Effector memory CD4-positive, alpha-beta T cell (primary cell): ENCODE measurements around the gene BBS9.
"Not testable (repeated sequence)": the region's sequence is repeated elsewhere in the genome, so short reads cannot be mapped to it uniquely, and the experiment has no call there.

Experiments
- DNase-seq, 3 donors: peaks; one replicate each; pipeline ENCODE4 v3.0.0-alpha.2; 2020
- H3K27ac ChIP-seq: 2 replicates; pipeline ENCODE4 v1.7.0; 2013; ENCODE audit warnings: mild to moderate bottlenecking, low read length, moderate library complexity; ENCODE audit not compliant: insufficient read depth, poor library complexity, severe bottlenecking
- H3K27me3 ChIP-seq: replicated peaks from 2 replicates; pipeline ENCODE4 v1.7.0; 2013; ENCODE audit warnings: mild to moderate bottlenecking, low read length; ENCODE audit not compliant: insufficient read depth, control insufficient read depth, poor library complexity, severe bottlenecking
- H3K36me3 ChIP-seq: 2 replicates; pipeline ENCODE4 v1.7.0; 2013; ENCODE audit warnings: mild to moderate bottlenecking, low read length, moderate library complexity; ENCODE audit not compliant: control insufficient read depth, insufficient read depth
- H3K4me1 ChIP-seq: 2 replicates; pipeline ENCODE4 v1.7.0; 2013; ENCODE audit warnings: low read length, mild to moderate bottlenecking; ENCODE audit not compliant: control insufficient read depth, insufficient read depth, poor library complexity, severe bottlenecking
- H3K4me3 ChIP-seq: 2 replicates; pipeline ENCODE4 v1.7.0; 2013; ENCODE audit warnings: low read length, low read depth, mild to moderate bottlenecking; ENCODE audit not compliant: insufficient read depth, poor library complexity, severe bottlenecking
- H3K9me3 ChIP-seq: 2 replicates; pipeline ENCODE4 v1.7.0; 2013; ENCODE audit warnings: mild to moderate bottlenecking, low read length, moderate library complexity; ENCODE audit not compliant: control insufficient read depth
- total RNA-seq, 3 donors: gene quantifications; one replicate each; lab custom pipeline; 2026; lab: John Stamatoyannopoulos, UW

The BBS9 gene
- total RNA-seq, result 28.4 to 42.0 (median 35.5) reads per million in 3 donors

DNA sequence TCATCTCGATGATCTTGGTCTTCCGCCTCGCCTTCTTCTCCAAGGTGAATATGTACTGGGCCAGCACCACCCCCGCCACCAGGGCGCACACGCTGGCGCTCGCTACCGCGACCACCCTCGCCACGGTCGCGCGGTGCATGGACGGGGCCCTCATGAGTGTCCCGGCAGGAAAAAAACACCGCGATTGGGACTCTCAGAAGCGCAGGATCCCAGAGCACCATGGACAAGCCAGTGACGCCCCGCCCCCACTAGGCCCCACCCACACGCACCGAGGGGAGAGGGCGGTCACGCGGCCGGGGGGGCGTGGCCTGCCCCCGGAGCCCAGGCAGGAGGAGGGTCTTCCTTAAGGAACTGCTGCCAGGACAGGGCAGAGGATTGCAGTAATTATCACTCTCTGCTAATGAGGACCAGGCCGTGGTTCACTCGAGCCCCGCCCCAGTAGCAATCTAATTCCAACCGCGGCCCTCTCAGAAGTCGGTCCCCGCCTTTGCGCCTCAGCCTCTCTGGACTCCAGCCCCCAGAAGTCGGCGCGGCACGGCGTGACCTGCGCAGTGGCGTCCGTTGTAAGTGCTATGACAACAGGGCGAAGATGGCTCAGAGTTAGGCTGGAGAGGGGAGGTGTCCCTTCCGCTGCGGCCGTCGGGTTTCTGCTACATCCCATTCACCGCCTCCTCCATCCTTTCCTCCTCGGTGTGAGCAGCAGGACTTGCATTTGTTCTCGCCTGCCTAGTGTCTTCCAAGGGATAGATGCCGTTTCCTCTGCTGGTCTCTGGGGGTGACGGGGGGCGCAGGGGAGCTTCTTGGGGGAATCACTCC lies at the start of gene BBS9:
Gene BBS9 (plus strand): TSS at position 575 of the 816 bp plus-strand sequence. CDS start 16,689 bp downstream, outside the sequence.
- Histone ChIP-seq H3K27ac (peak within 1 kb of the TSS; percentile 79), H3K4me1 (peaks cover 13% of the 10 kb centered on the region), H3K9me3 (no peaks in the 10 kb centered on the region), H3K27me3 (no peaks in the 10 kb centered on the region), H3K4me3 (peak within 1 kb of the TSS; percentile 94), H3K36me3 (no peaks in the 10 kb centered on the region)
- DNase-seq, result peak; percentile 75 to 86 (median 85)

DNA sequence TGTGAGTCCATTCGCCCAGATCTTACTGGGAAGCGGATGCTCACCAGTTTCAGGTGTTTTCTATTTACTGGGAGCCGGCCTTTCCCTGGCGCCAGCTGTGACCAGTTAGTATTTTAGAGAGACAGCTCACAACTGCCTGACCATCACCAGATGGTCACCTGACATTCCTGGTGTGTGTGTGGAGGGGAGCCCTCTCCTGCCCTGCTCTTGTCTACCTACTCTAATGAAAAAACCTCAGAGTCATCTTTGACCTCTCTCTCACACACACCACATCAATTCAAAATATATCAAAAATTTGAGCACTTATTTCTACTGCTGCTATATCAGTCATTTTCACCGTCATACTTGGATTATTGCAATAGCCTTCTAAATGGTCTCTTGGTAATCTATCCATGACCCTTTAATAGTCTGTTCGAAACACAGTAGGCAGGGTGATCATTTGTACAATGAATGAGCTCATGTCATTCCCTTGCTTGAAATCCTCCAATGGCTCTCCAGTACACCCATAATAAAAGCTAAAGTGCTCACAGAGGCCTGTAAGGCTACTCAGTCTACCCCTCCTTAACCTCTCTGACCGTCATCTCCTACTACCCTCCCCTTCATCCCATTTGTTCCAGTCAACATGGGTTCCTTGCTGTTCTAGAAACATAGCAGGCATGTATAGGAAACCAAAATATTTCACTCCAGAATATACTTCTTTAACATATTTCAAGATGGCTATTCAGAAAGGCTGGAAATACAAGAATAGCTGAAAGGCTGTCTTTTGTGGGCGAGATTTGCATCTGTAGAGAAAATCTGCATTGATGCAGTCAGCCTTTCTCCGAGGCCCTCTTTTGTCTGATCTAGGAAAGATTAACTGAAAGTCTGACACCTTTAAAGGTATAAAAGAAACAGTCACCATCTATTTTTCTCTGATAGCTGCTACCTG lies 49.3 kb upstream of the BBS9 start:
- Histone ChIP-seq H3K9me3 (no peaks in the 10 kb centered on the region), H3K27ac (no peak overlapping the region), H3K27me3 (no peaks in the 10 kb centered on the region), H3K4me1 (peaks cover 15% of the 10 kb centered on the region), H3K36me3 (no peaks in the 10 kb centered on the region), H3K4me3 (no peak overlapping the region)
- no peak for DNase-seq

DNA sequence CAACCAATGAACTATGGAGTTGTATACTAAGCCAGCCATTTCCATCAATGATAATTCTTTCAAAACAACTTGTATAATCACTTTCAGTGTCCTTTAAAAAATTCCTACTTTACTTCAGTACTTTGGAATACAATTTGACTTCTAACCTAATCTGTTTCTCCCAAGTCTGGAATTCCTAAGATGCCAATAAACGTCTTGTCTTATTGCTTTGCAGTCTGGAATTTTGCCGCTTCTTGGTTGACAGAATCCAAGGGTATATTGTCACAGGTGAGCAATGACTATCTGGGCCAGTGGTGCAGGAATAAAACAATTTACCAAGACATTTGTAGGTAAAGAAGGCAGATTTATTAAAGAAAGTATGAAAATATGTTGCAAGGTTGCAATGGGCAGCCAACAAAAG lies 42.0 kb upstream of the BBS9 start:
- no peak for DNase-seq
- no peaks in the 10 kb centered on the region for H3K4me1 ChIP-seq
- H3K4me3 ChIP-seq, result no peak overlapping the region
- no peaks in the 10 kb centered on the region for H3K36me3 ChIP-seq
- no peaks in the 10 kb centered on the region for H3K9me3 ChIP-seq
- H3K27me3 ChIP-seq, result no peaks in the 10 kb centered on the region
- no peak overlapping the region for H3K27ac ChIP-seq

DNA sequence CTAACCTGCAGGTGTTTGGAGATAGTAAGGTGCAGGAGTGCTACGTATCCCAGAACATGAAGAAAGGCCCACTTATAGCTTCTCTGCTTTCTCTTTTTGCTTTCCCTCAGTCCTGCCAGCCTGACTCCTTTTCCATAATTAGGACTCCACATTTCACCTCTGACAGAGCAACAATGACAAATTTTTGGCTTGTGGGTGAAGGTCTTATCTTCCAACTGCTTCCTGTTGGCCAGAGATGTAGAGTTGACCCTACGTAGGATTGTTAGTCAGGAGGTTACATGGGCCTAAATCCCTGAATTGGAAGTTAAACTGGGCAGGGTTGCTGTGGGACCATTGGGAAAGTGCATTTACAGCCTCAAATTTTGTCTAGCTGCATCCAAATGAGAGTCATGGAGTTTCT lies 41.5 kb upstream of the BBS9 start:
- no peak for DNase-seq
- H3K36me3 ChIP-seq, result no peaks in the 10 kb centered on the region

DNA sequence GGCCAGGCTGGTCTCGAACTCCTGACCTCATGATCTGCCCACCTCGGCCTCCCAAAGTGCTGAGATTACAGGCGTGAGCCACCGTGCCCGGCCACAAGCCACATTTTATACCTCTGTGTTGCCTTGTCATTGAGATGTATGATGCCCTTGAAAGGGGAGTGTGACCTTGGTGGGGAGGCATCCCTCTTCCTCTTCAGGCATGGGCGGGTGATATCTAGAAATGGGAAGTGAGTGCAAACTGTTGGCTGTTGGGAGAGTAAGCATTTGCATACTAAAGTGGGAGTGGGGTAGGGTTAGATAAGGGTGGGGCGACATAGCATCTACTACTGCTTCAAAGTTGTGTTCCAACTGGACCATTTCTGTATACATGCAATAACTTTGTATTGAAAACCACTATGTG lies 40.2 kb upstream of the BBS9 start:
- Histone ChIP-seq H3K9me3 (no peaks in the 10 kb centered on the region), H3K27me3 (no peaks in the 10 kb centered on the region), H3K36me3 (peaks cover 1% of the 10 kb centered on the region), H3K4me3 (no peak overlapping the region), H3K27ac (no peak overlapping the region), H3K4me1 (no peaks in the 10 kb centered on the region)
- DNase-seq, result no peak

More for the DNA sequence above, 41.5 kb upstream of the BBS9 start:
- Histone ChIP-seq H3K9me3 (no peaks in the 10 kb centered on the region), H3K27ac (no peak overlapping the region), H3K27me3 (no peaks in the 10 kb centered on the region), H3K4me3 (no peak overlapping the region), H3K4me1 (no peaks in the 10 kb centered on the region)

DNA sequence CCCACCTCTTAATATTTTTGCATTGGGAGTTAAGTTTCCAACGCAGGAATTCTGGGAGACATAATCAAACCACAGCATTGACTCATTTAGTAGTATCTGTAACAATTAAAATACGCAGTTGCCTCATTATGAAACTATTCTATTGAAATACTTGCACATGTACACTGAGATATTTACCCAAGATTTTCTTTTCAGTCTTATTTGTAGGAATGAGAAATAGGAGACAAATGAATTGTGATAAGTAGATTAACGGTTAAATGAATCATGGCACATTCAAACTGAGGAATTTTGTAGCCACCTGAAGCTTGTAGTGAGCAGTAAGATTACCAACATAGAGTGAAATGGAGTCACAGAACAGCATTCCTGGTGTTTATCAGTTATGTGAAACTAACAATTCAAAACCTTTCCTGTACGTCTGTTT lies 38.2 kb upstream of the BBS9 start:
- DNase-seq, result no peak
- Histone ChIP-seq H3K36me3 (peaks cover 8% of the 10 kb centered on the region), H3K27me3 (no peaks in the 10 kb centered on the region), H3K4me3 (no peak overlapping the region), H3K27ac (no peak overlapping the region), H3K4me1 (no peaks in the 10 kb centered on the region), H3K9me3 (no peaks in the 10 kb centered on the region)

DNA sequence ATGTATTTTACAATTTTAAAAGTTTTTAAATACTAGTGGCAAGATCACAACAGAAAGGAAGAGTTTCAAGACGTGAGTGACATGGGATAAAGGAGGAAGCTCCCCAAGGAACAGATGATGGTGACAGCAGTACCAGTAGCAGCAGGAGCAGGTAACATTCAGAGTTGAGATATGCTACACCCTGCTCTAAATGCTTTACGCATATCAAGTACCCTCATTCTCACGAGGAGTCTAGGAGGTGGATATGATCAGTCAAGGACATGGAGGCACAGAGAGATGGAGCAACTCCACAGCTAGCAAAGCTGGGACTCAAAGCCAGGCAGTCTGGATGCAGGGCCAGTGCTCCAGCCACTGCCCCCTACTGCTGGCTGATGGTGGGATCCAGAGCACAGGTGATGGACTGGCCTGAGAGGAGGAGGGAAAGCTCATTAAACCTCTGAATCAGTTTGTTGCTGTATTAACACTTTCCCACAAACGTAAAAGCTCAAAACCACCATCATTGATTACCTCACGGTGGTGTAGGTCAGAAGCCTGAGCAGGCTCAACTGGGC lies 37.6 kb upstream of the BBS9 start:
- H3K4me3 ChIP-seq, result no peak overlapping the region
- H3K27me3 ChIP-seq, result no peaks in the 10 kb centered on the region
- peaks cover 14% of the 10 kb centered on the region for H3K36me3 ChIP-seq
- H3K27ac ChIP-seq, result no peak overlapping the region
- H3K9me3 ChIP-seq, result no peaks in the 10 kb centered on the region
- H3K4me1 ChIP-seq, result no peaks in the 10 kb centered on the region
- DNase-seq, result no peak

DNA sequence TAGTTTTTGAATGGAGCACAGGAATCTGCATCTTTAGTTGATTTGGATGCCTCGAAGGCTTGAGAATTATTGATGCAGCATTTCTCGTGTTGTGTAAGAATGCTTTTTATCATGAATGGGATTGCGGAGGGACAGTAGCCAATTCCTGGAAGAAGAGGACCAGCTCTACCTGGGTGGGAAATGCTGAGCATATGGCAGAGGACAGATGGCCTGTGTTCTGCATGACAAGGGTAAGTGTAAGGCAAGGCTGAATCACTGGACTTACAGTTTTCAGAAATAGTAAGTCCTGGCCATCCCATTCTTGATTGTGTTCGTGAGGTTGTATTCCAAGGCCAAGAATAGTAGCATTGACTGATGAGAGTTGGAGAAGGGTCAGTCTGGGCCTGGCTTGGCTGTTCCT lies 36.1 kb upstream of the BBS9 start:
- Histone ChIP-seq H3K36me3 (peaks cover 28% of the 10 kb centered on the region), H3K4me3 (no peak overlapping the region), H3K27ac (no peak overlapping the region), H3K4me1 (no peaks in the 10 kb centered on the region), H3K27me3 (no peaks in the 10 kb centered on the region), H3K9me3 (no peaks in the 10 kb centered on the region)
- DNase-seq, result no peak

DNA sequence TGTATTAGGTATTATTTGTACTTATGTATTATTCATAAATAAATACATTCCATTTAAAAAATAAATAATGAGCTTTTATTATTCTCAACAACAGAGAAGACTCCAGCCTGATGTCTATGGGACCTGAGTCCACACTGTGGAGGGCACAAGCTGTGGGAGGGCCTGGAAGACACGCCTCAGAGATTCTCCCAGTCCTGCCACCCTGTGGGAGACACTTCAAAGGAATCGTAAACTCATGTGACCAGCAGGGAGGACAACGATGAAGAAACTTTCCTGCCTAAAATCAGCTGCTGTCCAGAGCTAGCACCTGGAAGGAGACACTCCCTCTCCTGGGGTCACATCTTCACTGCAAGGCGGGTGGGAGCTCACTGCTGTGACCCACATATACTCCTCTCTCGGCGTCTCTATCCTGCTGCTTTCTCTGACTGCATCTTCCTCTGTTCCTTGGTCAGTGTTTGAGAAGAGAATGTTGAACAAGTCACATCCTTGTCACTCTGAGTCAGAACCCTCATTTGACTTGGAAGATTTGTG lies 34.6 kb upstream of the BBS9 start:
- DNase-seq, H3K27ac ChIP-seq, H3K4me3 ChIP-seq, H3K27me3 ChIP-seq, H3K9me3 ChIP-seq, H3K4me1 ChIP-seq: not testable (repeated sequence)
- peaks cover 41% of the 10 kb centered on the region for H3K36me3 ChIP-seq
